Measurements from ENCODE around the gene TRIM72. TPM values are rescaled to one million over a fixed set of nuclear protein-coding genes. Genes with fewer than 3 reads are reported as not detected.
A peak's percentile ranks its signal among the peaks of the same experiment; 100 is the strongest.

The TRIM72 gene
- total RNA-seq, 4 donors from 2014 or later = 0.14 TPM; not detected in 3

- Histone ChIP-seq H3K4me1 (peaks cover 19 to 41% (median 32%) of the 10 kb centered on the region in 4 donors), H3K27ac (peak overlapping the region in 1 of 4 donors; percentile 98), H3K9me3 (no peaks in the 10 kb centered on the region), H3K27me3 (no peaks in the 10 kb centered on the region), H3K36me3 (peaks cover 0 to 50% (median 19%) of the 10 kb centered on the region in 4 donors), H3K4me3 (peak overlapping the region in 1 of 4 donors; percentile 93)
- 31 to 45% methylated on average over 2 to 7 of the region's 7 CpGs for WGBS, 2 donors (ENCODE audit: low coverage in 1 of 2)
- in situ Hi-C loops (cut with MboI; ENCODE audit: low pct_ligation_motif_present in 1 of 4, low pct_unique_long_range_greater_than_20kb in 1 of 4, low sequenced_read_pairs in 3 of 4) (loop anchor here in 1 of 4 donors (25.0 kb wide), 1 partner anchor 255 kb away; the partner anchor contains the start of genes COX6A2 and ZNF843), intact Hi-C loops (cut with DNase I; ENCODE audit: low total_unique reads) (loop anchor here (10.0 kb wide), 1 partner anchor 262 kb away; the partner anchor contains the start of gene ZNF843)
- no peak for TF ChIP-seq POLR2AphosphoS5 (IDR thresholded peaks at IDR 0.05)
- no peak for TF ChIP-seq POLR2A (IDR thresholded peaks at IDR 0.05)
- TF ChIP-seq CTCF (IDR thresholded peaks at IDR 0.05) = no peak
- TF ChIP-seq EP300 (IDR thresholded peaks at IDR 0.05; ENCODE audit: low read depth) = no peak
- DNase-seq = no peak
Measured at GRCh38 chr16:31182391-31182790, 31.5 kb upstream of the TRIM72 start.

- in situ Hi-C loops (cut with MboI; ENCODE audit: low pct_ligation_motif_present in 1 of 4, low pct_unique_long_range_greater_than_20kb in 1 of 4, low sequenced_read_pairs in 3 of 4) = loop anchor here in 1 of 4 donors (25.0 kb wide), 1 partner anchor 254 kb away; the partner anchor contains the start of genes COX6A2 and ZNF843
Measured at GRCh38 chr16:31183432-31184428, 30.2 kb upstream of the TRIM72 start.

GRCh38 chr16:31184888-31185287 lies 29.0 kb upstream of the TRIM72 start:
- TF ChIP-seq POLR2A (IDR thresholded peaks at IDR 0.05) (no peak), POLR2AphosphoS5 (IDR thresholded peaks at IDR 0.05) (no peak), EP300 (IDR thresholded peaks at IDR 0.05; ENCODE audit: low read depth) (no peak), CTCF (IDR thresholded peaks at IDR 0.05) (no peak)
- no peak for DNase-seq
- peaks cover 16 to 34% (median 24%) of the 10 kb centered on the region in 4 donors for H3K4me1 ChIP-seq
- H3K9me3 ChIP-seq = no peaks in the 10 kb centered on the region
- in situ Hi-C loops (cut with MboI; ENCODE audit: low pct_ligation_motif_present in 1 of 4, low pct_unique_long_range_greater_than_20kb in 1 of 4, low sequenced_read_pairs in 3 of 4) = loop anchor here in 1 of 4 donors (25.0 kb wide), 1 partner anchor 252 kb away; the partner anchor contains the start of genes COX6A2 and ZNF843
- H3K4me3 ChIP-seq = no peak overlapping the region
- WGBS, 2 donors (ENCODE audit: low coverage in 1 of 2) = 94% methylated on average over 14 of the region's 14 CpGs; no CpG with 5 or more reads in 1 of the 2 donors
- no peaks in the 10 kb centered on the region for H3K27me3 ChIP-seq
- intact Hi-C loops (cut with DNase I; ENCODE audit: low total_unique reads) = loop anchor here (10.0 kb wide), 1 partner anchor 260 kb away; the partner anchor contains the start of gene ZNF843
- no peak overlapping the region for H3K27ac ChIP-seq
- peaks cover 0 to 73% (median 32%) of the 10 kb centered on the region in 4 donors for H3K36me3 ChIP-seq

More at GRCh38 chr16:31183432-31184428, 30.2 kb upstream of the TRIM72 start:
- intact Hi-C loops (cut with DNase I; ENCODE audit: low total_unique reads) = loop anchor here (10.0 kb wide), 1 partner anchor 261 kb away; the partner anchor contains the start of gene ZNF843
- Histone ChIP-seq H3K4me1 (peaks cover 18 to 40% (median 31%) of the 10 kb centered on the region in 4 donors), H3K4me3 (no peak overlapping the region), H3K9me3 (no peaks in the 10 kb centered on the region), H3K36me3 (peaks cover 0 to 62% (median 26%) of the 10 kb centered on the region in 4 donors), H3K27ac (no peak overlapping the region), H3K27me3 (no peaks in the 10 kb centered on the region)
- TF ChIP-seq EP300 (IDR thresholded peaks at IDR 0.05; ENCODE audit: low read depth) (no peak), CTCF (IDR thresholded peaks at IDR 0.05) (no peak), POLR2AphosphoS5 (IDR thresholded peaks at IDR 0.05) (no peak), POLR2A (IDR thresholded peaks at IDR 0.05) (no peak)
- WGBS, 2 donors (ENCODE audit: low coverage in 1 of 2) = 78 to 83% methylated on average over 9 to 10 of the region's 10 CpGs
- no peak for DNase-seq

GRCh38 chr16:31185339-31185738 lies 28.6 kb upstream of the TRIM72 start:
- H3K27ac ChIP-seq = no peak overlapping the region
- DNase-seq = no peak
- H3K36me3 ChIP-seq = peaks cover 0 to 78% (median 34%) of the 10 kb centered on the region in 4 donors
- TF ChIP-seq POLR2AphosphoS5 (IDR thresholded peaks at IDR 0.05) (no peak), CTCF (IDR thresholded peaks at IDR 0.05) (no peak), EP300 (IDR thresholded peaks at IDR 0.05; ENCODE audit: low read depth) (no peak), POLR2A (IDR thresholded peaks at IDR 0.05) (no peak)
- no peaks in the 10 kb centered on the region for H3K9me3 ChIP-seq
- H3K27me3 ChIP-seq = no peaks in the 10 kb centered on the region
- no peak overlapping the region for H3K4me3 ChIP-seq
- intact Hi-C loops (cut with DNase I; ENCODE audit: low total_unique reads) = loop anchor here (10.0 kb wide), 1 partner anchor 259 kb away; the partner anchor contains the start of gene ZNF843
- WGBS, 2 donors (ENCODE audit: low coverage in 1 of 2) = 70 to 73% methylated on average over 2 to 5 of the region's 5 CpGs
- H3K4me1 ChIP-seq = peaks cover 16 to 34% (median 24%) of the 10 kb centered on the region in 4 donors
- in situ Hi-C loops (cut with MboI; ENCODE audit: low pct_ligation_motif_present in 1 of 4, low pct_unique_long_range_greater_than_20kb in 1 of 4, low sequenced_read_pairs in 3 of 4) = loop anchor here in 1 of 4 donors (25.0 kb wide), 1 partner anchor 252 kb away; the partner anchor contains the start of genes COX6A2 and ZNF843

All from transverse colon (tissue), 4 donors.